Measurements from ENCODE around the gene THUMPD3. TPM values are rescaled to one million over a fixed set of nuclear protein-coding genes. Genes with fewer than 3 reads are reported as not detected.

THUMPD3 gene
- total and polyA plus RNA-seq, 9 of the 15 experiments (the other 6 are each of a cell fraction or from before 2014, with no cell fraction given) = 58.3 to 132 (median 113) TPM

DNA sequence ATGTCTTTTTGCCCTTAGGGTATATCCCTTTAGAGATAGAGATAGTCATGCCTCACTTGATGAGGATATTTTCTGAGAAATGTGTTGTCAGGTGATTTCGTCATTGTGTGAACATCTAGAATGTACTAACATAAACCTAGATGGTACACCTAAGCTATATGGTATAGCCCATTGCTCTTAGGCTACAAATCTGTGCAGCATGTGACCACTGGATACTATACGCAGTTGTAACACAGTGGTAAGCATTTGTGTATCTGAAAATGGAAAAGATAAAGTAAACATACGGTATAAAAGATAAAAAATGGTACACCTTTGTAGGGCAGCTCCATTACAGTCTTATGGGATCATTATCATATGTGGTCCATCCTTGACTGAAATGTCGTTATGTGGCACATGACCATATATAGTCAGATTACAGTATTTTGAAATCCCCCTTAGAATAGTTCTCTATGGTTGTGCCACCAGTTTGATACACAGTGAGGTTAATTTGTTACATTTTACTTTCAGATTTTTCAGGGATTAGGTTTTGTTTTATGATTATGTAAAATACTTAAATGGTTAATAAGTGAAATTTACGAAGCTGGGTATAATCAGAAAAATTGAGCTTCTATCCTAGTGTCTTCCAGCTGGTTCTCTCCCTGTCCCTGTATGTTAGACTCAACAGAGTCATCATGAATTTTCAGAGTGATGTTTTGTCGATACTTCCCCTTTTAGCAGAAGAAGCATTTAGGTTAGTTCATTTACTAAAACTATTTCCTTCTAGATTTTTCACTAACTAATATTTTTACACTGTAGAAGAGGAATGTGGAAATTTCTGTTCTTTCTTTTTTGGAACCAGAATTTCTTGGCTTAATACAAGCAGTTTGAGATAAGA lies 47.4 kb downstream of the THUMPD3 start (continued):
- TF ChIP-seq, protein P1, sequence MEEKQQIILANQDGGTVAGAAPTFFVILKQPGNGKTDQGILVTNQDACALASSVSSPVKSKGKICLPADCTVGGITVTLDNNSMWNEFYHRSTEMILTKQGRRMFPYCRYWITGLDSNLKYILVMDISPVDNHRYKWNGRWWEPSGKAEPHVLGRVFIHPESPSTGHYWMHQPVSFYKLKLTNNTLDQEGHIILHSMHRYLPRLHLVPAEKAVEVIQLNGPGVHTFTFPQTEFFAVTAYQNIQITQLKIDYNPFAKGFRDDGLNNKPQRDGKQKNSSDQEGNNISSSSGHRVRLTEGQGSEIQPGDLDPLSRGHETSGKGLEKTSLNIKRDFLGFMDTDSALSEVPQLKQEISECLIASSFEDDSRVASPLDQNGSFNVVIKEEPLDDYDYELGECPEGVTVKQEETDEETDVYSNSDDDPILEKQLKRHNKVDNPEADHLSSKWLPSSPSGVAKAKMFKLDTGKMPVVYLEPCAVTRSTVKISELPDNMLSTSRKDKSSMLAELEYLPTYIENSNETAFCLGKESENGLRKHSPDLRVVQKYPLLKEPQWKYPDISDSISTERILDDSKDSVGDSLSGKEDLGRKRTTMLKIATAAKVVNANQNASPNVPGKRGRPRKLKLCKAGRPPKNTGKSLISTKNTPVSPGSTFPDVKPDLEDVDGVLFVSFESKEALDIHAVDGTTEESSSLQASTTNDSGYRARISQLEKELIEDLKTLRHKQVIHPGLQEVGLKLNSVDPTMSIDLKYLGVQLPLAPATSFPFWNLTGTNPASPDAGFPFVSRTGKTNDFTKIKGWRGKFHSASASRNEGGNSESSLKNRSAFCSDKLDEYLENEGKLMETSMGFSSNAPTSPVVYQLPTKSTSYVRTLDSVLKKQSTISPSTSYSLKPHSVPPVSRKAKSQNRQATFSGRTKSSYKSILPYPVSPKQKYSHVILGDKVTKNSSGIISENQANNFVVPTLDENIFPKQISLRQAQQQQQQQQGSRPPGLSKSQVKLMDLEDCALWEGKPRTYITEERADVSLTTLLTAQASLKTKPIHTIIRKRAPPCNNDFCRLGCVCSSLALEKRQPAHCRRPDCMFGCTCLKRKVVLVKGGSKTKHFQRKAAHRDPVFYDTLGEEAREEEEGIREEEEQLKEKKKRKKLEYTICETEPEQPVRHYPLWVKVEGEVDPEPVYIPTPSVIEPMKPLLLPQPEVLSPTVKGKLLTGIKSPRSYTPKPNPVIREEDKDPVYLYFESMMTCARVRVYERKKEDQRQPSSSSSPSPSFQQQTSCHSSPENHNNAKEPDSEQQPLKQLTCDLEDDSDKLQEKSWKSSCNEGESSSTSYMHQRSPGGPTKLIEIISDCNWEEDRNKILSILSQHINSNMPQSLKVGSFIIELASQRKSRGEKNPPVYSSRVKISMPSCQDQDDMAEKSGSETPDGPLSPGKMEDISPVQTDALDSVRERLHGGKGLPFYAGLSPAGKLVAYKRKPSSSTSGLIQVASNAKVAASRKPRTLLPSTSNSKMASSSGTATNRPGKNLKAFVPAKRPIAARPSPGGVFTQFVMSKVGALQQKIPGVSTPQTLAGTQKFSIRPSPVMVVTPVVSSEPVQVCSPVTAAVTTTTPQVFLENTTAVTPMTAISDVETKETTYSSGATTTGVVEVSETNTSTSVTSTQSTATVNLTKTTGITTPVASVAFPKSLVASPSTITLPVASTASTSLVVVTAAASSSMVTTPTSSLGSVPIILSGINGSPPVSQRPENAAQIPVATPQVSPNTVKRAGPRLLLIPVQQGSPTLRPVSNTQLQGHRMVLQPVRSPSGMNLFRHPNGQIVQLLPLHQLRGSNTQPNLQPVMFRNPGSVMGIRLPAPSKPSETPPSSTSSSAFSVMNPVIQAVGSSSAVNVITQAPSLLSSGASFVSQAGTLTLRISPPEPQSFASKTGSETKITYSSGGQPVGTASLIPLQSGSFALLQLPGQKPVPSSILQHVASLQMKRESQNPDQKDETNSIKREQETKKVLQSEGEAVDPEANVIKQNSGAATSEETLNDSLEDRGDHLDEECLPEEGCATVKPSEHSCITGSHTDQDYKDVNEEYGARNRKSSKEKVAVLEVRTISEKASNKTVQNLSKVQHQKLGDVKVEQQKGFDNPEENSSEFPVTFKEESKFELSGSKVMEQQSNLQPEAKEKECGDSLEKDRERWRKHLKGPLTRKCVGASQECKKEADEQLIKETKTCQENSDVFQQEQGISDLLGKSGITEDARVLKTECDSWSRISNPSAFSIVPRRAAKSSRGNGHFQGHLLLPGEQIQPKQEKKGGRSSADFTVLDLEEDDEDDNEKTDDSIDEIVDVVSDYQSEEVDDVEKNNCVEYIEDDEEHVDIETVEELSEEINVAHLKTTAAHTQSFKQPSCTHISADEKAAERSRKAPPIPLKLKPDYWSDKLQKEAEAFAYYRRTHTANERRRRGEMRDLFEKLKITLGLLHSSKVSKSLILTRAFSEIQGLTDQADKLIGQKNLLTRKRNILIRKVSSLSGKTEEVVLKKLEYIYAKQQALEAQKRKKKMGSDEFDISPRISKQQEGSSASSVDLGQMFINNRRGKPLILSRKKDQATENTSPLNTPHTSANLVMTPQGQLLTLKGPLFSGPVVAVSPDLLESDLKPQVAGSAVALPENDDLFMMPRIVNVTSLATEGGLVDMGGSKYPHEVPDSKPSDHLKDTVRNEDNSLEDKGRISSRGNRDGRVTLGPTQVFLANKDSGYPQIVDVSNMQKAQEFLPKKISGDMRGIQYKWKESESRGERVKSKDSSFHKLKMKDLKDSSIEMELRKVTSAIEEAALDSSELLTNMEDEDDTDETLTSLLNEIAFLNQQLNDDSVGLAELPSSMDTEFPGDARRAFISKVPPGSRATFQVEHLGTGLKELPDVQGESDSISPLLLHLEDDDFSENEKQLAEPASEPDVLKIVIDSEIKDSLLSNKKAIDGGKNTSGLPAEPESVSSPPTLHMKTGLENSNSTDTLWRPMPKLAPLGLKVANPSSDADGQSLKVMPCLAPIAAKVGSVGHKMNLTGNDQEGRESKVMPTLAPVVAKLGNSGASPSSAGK (IDR thresholded peaks at IDR 0.05) = peak; percentile 32; the same call in 1 of the 2 replicates
- peak in 1 of 2 experiments; percentile 49; a peak in 1 of 4 replicates for TF ChIP-seq MAZ (CRISPR knock-in tag; conservative IDR thresholded peaks at IDR 0.05 in 1 of 2, IDR thresholded peaks at IDR 0.05 in 1 of 2)
- TF ChIP-seq CXXC5 (CRISPR knock-in tag; IDR thresholded peaks at IDR 0.05) = peak; percentile 51
- peak; percentile 35; the same call in 1 of the 2 replicates for TF ChIP-seq DMBX1 (CRISPR knock-in tag; IDR thresholded peaks at IDR 0.05; ENCODE audit: borderline replicate concordance)
- TF ChIP-seq DIDO1 (tag; IDR thresholded peaks at IDR 0.05; ENCODE audit: low read depth) = no peak
- TF ChIP-seq FOXM1 (IDR thresholded peaks at IDR 0.05; ENCODE audit: low read depth) = 0 out of 2 replicates have a peak, but pooled peaks have one; percentile 7
- no peak for TF ChIP-seq FOXM1 (CRISPR knock-in tag; IDR thresholded peaks at IDR 0.05; ENCODE audit: low read depth)
- TF ChIP-seq DPF2 (IDR thresholded peaks at IDR 0.05) = 0 out of 2 replicates have a peak, but pooled peaks have one; percentile 24
- TF ChIP-seq NFE2L1 (tag; IDR thresholded peaks at IDR 0.05; ENCODE audit: borderline replicate concordance, low read depth) = no peak
- TF ChIP-seq, protein P2, sequence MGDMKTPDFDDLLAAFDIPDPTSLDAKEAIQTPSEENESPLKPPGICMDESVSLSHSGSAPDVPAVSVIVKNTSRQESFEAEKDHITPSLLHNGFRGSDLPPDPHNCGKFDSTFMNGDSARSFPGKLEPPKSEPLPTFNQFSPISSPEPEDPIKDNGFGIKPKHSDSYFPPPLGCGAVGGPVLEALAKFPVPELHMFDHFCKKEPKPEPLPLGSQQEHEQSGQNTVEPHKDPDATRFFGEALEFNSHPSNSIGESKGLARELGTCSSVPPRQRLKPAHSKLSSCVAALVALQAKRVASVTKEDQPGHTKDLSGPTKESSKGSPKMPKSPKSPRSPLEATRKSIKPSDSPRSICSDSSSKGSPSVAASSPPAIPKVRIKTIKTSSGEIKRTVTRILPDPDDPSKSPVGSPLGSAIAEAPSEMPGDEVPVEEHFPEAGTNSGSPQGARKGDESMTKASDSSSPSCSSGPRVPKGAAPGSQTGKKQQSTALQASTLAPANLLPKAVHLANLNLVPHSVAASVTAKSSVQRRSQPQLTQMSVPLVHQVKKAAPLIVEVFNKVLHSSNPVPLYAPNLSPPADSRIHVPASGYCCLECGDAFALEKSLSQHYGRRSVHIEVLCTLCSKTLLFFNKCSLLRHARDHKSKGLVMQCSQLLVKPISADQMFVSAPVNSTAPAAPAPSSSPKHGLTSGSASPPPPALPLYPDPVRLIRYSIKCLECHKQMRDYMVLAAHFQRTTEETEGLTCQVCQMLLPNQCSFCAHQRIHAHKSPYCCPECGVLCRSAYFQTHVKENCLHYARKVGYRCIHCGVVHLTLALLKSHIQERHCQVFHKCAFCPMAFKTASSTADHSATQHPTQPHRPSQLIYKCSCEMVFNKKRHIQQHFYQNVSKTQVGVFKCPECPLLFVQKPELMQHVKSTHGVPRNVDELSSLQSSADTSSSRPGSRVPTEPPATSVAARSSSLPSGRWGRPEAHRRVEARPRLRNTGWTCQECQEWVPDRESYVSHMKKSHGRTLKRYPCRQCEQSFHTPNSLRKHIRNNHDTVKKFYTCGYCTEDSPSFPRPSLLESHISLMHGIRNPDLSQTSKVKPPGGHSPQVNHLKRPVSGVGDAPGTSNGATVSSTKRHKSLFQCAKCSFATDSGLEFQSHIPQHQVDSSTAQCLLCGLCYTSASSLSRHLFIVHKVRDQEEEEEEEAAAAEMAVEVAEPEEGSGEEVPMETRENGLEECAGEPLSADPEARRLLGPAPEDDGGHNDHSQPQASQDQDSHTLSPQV (IDR thresholded peaks at IDR 0.05) = peak; percentile 39
